Measurements from ENCODE around the gene ROMO1. TPM values are rescaled to one million over a fixed set of nuclear protein-coding genes. Genes with fewer than 3 reads are reported as not detected.
"Not testable (repeated sequence)": the region's sequence is repeated elsewhere in the genome, so short reads cannot be mapped to it uniquely, and the experiment has no call there.

The ROMO1 gene
- total RNA-seq, 4 donors from 2014 or later = 69.3 to 492 (median 171) TPM

- no peaks in the 10 kb centered on the region for H3K36me3 ChIP-seq
- intact Hi-C loops (cut with DNase I; ENCODE audit: low total_unique reads) = no loop called here
These were observed 17.1 kb downstream of the ROMO1 start for GRCh38 chr20:35716330-35716729.

GRCh38 chr20:35718321-35718720, 19.1 kb downstream of the ROMO1 start:
- H3K4me3 ChIP-seq; DNase-seq; H3K27me3 ChIP-seq; intact Hi-C loops (cut with DNase I; ENCODE audit: low total_unique reads); H3K27ac ChIP-seq; H3K9me3 ChIP-seq; H3K4me1 ChIP-seq; H3K36me3 ChIP-seq: not testable (repeated sequence)

More at GRCh38 chr20:35716330-35716729, 17.1 kb downstream of the ROMO1 start:
- Histone ChIP-seq H3K27ac (no peak overlapping the region), H3K27me3 (no peaks in the 10 kb centered on the region), H3K9me3 (no peaks in the 10 kb centered on the region), H3K4me1 (no peaks in the 10 kb centered on the region), H3K4me3 (no peak overlapping the region)
- no peak for TF ChIP-seq POLR2A (IDR thresholded peaks at IDR 0.05)
- TF ChIP-seq, protein P1, sequence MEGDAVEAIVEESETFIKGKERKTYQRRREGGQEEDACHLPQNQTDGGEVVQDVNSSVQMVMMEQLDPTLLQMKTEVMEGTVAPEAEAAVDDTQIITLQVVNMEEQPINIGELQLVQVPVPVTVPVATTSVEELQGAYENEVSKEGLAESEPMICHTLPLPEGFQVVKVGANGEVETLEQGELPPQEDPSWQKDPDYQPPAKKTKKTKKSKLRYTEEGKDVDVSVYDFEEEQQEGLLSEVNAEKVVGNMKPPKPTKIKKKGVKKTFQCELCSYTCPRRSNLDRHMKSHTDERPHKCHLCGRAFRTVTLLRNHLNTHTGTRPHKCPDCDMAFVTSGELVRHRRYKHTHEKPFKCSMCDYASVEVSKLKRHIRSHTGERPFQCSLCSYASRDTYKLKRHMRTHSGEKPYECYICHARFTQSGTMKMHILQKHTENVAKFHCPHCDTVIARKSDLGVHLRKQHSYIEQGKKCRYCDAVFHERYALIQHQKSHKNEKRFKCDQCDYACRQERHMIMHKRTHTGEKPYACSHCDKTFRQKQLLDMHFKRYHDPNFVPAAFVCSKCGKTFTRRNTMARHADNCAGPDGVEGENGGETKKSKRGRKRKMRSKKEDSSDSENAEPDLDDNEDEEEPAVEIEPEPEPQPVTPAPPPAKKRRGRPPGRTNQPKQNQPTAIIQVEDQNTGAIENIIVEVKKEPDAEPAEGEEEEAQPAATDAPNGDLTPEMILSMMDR (IDR thresholded peaks at IDR 0.05) = no peak
- no peak for DNase-seq

DNA sequence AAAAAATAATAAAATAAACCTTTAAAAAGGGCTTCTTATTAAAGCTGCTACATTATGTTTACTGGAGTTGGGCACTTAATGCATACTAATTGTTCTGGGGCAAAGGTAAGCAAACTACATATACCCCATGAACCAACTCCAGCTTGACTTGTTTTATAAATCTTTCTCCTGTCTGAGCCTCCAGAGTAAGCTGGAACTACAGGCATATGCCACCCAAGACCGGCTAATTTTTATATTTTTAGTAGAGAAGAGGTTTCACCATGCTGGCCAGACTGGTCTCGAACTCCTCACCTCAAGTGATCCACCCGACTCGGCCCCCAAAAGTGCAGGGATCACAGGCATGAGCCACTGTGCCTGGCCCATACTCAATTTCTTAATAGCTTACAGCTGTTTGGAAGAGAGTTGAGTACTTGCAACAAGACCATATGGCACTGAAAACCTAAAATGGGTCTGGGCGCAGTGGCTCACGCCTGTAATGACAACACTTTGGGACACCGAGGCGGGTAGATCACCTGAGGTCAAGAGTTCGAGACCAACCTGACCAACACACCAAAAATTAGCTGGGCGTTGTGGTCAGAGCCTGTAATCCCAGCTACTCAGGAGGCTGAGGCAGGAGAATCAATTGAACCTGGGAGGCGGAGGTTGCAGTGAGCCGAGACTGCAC, 19.9 kb downstream of the ROMO1 start:
- H3K4me3 ChIP-seq = no peak overlapping the region
- no peaks in the 10 kb centered on the region for H3K36me3 ChIP-seq
- intact Hi-C loops (cut with DNase I; ENCODE audit: low total_unique reads) = no loop called here
- no peak overlapping the region for H3K27ac ChIP-seq
- no peaks in the 10 kb centered on the region for H3K9me3 ChIP-seq
- DNase-seq = no peak
- TF ChIP-seq, protein P1 (IDR thresholded peaks at IDR 0.05) = no peak
- no peak for TF ChIP-seq POLR2A (IDR thresholded peaks at IDR 0.05)
- no peaks in the 10 kb centered on the region for H3K27me3 ChIP-seq
- no peaks in the 10 kb centered on the region for H3K4me1 ChIP-seq

- no peak overlapping the region for H3K27ac ChIP-seq
- no peaks in the 10 kb centered on the region for H3K27me3 ChIP-seq
- H3K4me3 ChIP-seq = no peak overlapping the region
- H3K36me3 ChIP-seq = no peaks in the 10 kb centered on the region
- H3K4me1 ChIP-seq = no peaks in the 10 kb centered on the region
- intact Hi-C loops (cut with DNase I; ENCODE audit: low total_unique reads) = no loop called here
- DNase-seq = no peak
- H3K9me3 ChIP-seq = no peaks in the 10 kb centered on the region
- TF ChIP-seq, protein P1 (IDR thresholded peaks at IDR 0.05) = no peak
- no peak for TF ChIP-seq POLR2A (IDR thresholded peaks at IDR 0.05)
These were observed 20.5 kb downstream of the ROMO1 start for GRCh38 chr20:35719717-35720116.

DNA sequence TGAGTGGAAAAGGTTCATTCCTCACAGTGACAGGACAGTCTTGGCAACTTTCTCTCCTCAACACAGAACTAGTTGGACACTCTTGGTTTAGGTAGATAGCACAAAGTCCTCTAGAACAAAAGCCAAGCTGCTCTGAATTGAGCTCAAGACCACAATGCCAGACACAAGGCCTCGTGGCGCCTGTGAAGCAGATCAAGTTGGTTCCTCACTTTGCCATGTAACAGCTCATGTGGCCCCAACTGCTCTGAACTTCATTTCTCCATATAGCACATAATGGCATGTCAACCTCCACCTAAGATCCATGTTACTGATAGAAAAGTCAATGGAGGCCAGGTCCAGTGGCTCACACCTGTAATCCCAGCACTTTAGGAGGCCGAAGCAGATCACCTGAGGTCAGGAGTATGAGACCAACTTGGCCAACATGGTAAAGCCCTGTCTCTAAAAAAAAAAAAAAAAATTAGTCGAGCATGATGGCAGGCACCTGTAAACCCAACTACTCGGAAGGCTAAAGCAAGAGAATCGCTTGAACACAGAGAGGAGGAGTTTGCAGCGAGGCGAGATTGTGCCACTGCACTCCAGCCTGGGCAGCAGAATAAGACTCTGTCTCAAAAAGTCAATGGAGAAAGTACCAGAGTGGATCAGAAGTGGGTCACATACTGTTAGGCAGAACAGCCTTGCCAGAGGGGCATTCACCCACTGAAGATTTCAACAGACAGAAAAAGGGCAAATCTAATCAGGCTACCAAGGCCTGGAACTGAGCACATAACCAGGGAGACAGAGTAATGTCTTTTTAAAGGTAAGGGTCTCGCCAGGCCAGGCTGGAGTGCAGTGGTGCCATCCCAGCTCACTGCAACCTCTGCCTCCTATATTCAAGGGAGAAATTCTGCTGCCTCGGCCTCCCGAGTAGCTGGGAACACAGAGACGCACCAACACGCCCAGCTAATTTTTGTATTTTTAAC, 21.2 kb downstream of the ROMO1 start:
- no peaks in the 10 kb centered on the region for H3K9me3 ChIP-seq
- H3K27me3 ChIP-seq = no peaks in the 10 kb centered on the region
- H3K36me3 ChIP-seq = no peaks in the 10 kb centered on the region
- H3K27ac ChIP-seq = no peak overlapping the region
- no peaks in the 10 kb centered on the region for H3K4me1 ChIP-seq
- no peak overlapping the region for H3K4me3 ChIP-seq
- TF ChIP-seq, protein P1 (IDR thresholded peaks at IDR 0.05) = no peak
- no peak for TF ChIP-seq POLR2A (IDR thresholded peaks at IDR 0.05)
- no peak for DNase-seq
- intact Hi-C loops (cut with DNase I; ENCODE audit: low total_unique reads) = no loop called here
